Tongue (tissue), 2 donors: Measurements from ENCODE around the gene PALM. TPM values are rescaled to one million over a fixed set of nuclear protein-coding genes. Genes with fewer than 3 reads are reported as not detected.

Source experiments
- DNase-seq: peaks from one replicate; pipeline ENCODE4 v3.0.0-alpha.2; 2015
- total RNA-seq: library from RNA; depleted of rRNA; stranded (reverse); fragments of >200 nt; gene quantifications from one replicate; pipeline ENCODE4 v1.2.3, GENCODE V29; 2014

The PALM gene
- total RNA-seq, 1 donor from 2014 or later: 52.9 TPM

GRCh38 chr19:752652-753517 lies 44.1 kb downstream of the PALM start:
- peak; percentile 84 for DNase-seq

DNA sequence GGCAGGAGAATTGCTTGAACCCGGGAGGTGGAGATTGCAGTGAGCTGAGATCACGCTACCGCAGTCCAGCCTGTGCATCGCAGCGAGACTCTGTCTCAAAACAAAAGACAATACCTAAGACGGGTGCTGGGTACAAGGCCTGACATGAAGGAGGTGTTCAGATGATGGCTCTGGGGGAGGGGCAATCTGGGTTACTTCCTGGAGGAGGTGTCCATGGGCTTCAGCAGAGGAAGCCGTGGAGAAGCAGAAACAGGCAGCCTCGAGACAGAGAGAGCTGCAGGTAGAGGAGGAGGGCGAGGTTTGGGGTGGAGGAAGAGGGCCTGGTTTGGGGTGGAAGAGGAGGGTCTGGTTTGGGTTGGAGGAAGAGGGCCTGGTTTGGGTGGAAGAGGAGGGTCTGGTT lies 45.8 kb downstream of the PALM start:
- DNase-seq: no peak

- no peak for DNase-seq
These were observed 46.3 kb downstream of the PALM start for GRCh38 chr19:755063-755462.

GRCh38 chr19:756236-756635 lies 47.5 kb downstream of the PALM start:
- no peak for DNase-seq

- DNase-seq: no peak
These were observed 48.3 kb downstream of the PALM start for GRCh38 chr19:756821-757688.

DNA sequence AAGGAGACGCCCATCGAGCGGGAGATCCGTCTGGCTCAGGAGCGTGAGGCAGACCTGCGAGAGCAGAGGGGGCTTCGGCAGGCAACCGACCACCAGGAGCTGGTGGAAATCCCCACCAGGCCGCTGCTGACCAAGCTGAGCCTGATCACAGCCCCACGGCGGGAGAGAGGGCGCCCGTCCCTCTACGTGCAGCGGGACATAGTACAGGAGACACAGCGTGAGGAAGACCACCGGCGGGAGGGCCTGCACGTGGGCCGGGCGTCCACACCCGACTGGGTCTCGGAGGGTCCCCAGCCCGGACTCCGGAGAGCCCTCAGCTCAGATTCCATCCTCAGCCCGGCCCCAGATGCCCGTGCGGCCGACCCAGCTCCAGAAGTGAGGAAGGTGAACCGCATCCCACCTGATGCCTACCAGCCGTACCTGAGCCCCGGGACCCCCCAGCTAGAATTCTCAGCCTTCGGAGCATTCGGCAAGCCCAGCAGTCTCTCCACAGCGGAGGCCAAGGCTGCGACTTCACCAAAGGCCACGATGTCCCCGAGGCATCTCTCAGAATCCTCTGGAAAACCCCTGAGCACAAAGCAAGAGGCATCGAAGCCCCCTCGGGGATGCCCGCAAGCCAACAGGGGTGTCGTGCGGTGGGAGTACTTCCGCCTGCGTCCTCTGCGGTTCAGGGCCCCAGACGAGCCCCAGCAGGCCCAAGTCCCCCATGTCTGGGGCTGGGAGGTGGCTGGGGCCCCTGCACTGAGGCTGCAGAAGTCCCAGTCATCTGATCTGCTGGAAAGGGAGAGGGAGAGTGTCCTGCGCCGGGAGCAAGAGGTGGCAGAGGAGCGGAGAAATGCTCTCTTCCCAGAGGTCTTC lies 49.3 kb downstream of the PALM start:
- no peak for DNase-seq

- no peak for DNase-seq
These were observed 54.4 kb downstream of the PALM start for GRCh38 chr19:763181-763580.

DNA sequence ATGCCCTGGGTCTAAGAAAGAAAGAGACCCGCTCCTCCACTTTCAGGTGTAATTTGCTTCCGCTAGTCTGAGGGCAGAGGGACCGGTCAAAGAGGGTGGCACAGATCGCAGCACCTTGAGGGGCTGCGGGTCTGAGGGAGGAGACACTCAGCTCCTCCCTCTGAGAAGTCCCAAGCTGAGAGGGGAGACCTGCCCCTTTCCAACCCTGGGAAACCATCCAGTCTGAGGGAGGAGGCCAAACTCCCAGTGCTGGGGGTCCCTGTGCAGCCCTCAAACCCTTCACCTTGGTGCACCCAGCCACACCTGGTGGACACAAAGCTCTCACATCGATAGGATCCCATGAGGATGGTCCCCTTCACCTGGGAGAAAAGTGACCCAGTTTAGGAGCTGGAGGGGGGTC lies 55.1 kb downstream of the PALM start:
- DNase-seq: no peak

DNA sequence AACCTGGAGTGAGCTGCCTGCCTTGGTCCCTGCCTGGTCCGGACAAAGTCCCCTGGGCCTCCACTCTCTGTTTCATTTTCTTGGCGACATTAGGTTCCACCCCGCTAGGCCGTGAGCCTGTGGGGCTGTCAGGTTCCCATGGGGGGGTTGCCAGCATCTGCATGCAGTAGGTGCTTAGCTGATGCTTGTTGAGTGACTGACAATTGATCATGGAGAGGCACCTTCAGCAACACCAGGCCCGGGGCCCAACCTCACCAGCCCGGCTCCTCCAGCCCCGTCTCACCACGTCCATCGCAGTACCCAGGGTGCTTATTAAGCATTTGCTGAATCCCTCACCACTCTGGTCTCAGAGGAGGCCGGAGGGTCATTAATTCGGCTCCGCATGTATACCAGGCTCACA lies 55.6 kb downstream of the PALM start:
- DNase-seq: no peak

DNA sequence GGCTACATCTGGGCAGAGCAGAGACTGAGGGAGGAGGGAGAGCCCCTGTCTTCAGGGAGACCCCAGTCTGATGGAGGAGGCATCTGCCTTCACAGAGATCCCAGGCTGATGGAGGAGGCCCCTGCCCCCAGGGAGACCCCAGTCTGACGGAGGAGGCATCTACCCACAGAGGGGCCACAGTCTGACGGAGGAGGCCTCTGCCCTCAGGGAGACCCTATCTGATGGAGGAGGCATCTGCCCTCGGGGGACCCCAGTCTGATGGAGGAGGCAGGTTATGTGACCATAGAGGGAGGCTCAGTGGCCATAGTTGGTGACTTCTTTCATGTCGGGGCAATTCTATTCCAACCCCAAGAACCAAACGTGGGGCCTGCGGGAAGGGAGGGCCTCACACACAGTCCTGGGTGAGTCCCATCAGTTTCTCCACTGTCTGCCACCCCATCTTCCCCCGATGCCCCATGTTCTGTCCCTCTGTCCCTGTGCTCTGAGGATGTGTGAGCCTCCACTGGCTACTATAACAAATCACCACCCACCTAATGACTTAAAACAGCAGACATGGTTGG lies 56.5 kb downstream of the PALM start:
- no peak for DNase-seq

- DNase-seq: peak; percentile 41
These were observed 59.7 kb downstream of the PALM start for GRCh38 chr19:768424-768823.

- DNase-seq: no peak
These were observed 60.9 kb downstream of the PALM start for GRCh38 chr19:769616-770015.

- no peak for DNase-seq
These were observed 62.6 kb downstream of the PALM start for GRCh38 chr19:771332-771785.

DNA sequence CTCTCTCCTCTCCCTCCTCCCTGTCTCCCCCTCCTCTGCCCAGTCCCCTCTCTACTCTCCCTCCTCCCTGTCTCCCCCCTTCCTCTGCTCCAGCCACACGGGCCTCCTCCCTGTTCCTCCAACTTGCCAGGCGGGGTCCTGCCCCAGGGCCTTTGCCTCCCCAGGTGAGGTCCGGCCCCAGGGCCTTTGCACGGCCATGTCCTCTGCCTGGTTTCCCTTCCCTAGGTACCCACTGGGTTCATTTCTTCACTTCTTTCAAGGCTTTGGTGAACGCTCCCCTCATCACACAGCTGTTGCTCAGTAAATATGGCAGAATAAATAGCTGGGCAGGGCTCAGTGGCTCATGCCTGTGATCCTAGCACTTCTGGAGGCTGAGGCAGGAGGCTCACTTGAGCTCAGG lies 63.3 kb downstream of the PALM start:
- DNase-seq: no peak

DNA sequence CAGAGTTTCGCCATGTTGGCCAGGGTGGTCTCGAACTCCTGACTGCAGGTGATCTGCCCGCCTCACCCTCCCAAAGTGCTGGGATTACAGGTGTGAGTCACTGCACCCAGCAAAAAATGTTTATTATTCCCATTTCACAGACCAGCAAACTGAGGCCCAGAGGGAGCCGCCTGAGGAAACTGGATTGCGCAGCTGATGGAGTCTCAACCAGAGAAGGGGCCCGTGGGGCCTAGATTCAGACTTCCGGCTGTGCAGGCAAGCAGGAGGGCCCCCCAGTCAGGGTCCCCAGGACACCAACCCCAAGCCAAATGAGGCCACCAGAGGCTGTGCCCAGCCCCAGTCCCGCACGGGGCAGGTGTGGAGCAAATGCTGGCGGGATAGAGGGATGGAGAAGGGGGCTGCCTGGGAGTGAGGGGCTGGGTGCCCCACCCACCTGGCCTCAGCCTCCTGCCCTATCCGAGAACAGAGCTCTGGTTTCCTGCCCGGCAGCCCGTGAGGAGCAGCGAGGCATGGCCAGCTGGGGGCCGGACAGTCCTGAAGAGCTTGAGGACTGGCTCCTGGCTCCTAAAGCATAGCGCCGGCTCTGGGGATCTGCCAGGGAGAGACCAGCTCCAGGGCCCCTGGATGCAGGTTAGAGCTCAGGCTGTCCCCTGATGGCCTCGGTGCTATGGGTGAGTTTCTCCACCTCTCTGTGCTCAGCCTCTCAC lies 64.1 kb downstream of the PALM start:
- DNase-seq: no peak

- no peak for DNase-seq
These were observed 67.8 kb downstream of the PALM start for GRCh38 chr19:776549-776948.

- DNase-seq: peak; percentile 62
These were observed 70.3 kb downstream of the PALM start for GRCh38 chr19:778910-779653.

- DNase-seq: no peak
These were observed 72.2 kb downstream of the PALM start for GRCh38 chr19:780935-781334.

GRCh38 chr19:781800-782184 lies 73.1 kb downstream of the PALM start:
- no peak for DNase-seq

- peak; percentile 30 for DNase-seq
These were observed 73.6 kb downstream of the PALM start for GRCh38 chr19:782185-782877.
